Activated T-cell treated with anti-CD3 and anti-CD28 coated beads, Interleukin-2, amount 50 U/mL, for 24 hours (primary cell): ENCODE measurements around the gene GET4.
"Not testable (repeated sequence)": the region's sequence is repeated elsewhere in the genome, so short reads cannot be mapped to it uniquely, and the experiment has no call there.

Source experiments
- DNase-seq: peaks from one replicate; pipeline ENCODE4 v3.0.0-alpha.2; 2020
- H3K27ac Mint-ChIP-seq: 2 replicates; pipeline ENCODE4 v1.8.0; 2020; ENCODE audit warnings: mild to moderate bottlenecking, mixed read lengths
- H3K27me3 Mint-ChIP-seq: 2 replicates; pipeline ENCODE4 v1.8.0; 2020; ENCODE audit warnings: mixed read lengths
- H3K36me3 Mint-ChIP-seq: 2 replicates; pipeline ENCODE4 v1.8.0; 2020; ENCODE audit warnings: low read depth, mixed read lengths
- H3K4me1 Mint-ChIP-seq: 2 replicates; pipeline ENCODE4 v1.8.0; 2020; ENCODE audit warnings: low read depth, mixed read lengths
- H3K4me3 Mint-ChIP-seq: 2 replicates; pipeline ENCODE4 v1.8.0; 2020; ENCODE audit warnings: mild to moderate bottlenecking, moderate library complexity, mixed read lengths
- H3K9me3 Mint-ChIP-seq: 2 replicates; pipeline ENCODE4 v1.8.0; 2020; ENCODE audit warnings: mixed read lengths

Gene GET4

DNA sequence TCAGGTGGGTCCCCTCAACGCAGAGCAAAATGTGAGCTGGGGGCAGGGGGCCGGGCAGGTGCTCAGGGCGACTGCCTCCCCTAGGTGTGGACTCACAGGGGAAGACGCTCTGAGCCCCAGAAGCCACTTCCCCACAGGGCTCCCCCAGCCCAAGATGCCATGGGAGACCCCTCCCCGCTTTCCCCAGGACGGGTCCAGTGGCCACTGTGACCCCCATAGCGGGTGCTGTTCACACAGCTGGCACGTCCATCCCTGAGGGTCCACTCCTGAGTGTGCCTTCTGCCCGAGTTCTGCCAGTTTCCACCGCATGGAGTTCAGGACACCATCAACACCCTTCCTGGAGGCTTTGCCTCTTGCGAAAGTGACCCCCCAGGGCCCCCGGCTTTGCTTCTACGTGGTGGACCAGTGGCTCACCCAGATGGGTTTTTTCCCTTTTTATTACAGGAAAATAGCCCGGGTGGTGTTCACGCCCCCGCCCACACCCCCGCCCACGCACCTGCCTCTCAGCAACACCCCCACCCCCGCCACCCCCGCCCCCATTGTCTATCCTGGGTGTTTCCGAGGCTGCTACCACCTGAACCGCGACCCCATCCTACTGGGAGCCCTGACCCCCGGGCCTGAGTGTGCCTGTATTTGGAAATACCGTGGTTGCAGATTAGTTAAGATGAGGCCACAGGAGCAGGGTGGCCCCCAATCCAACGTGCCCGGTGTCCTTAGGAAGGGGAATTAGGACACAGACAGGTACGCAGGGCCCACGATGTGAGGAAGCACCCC is 46.2 kb downstream of the GET4 start:
- Mint-ChIP-seq H3K4me1 (peaks cover 52% of the 10 kb centered on the region), H3K27me3 (no peaks in the 10 kb centered on the region), H3K36me3 (peaks cover 23% of the 10 kb centered on the region), H3K4me3 (peak overlapping the region; percentile 79), H3K27ac (peak overlapping the region; percentile 97), H3K9me3 (no peaks in the 10 kb centered on the region)
- DNase-seq = peak; percentile 76

DNA sequence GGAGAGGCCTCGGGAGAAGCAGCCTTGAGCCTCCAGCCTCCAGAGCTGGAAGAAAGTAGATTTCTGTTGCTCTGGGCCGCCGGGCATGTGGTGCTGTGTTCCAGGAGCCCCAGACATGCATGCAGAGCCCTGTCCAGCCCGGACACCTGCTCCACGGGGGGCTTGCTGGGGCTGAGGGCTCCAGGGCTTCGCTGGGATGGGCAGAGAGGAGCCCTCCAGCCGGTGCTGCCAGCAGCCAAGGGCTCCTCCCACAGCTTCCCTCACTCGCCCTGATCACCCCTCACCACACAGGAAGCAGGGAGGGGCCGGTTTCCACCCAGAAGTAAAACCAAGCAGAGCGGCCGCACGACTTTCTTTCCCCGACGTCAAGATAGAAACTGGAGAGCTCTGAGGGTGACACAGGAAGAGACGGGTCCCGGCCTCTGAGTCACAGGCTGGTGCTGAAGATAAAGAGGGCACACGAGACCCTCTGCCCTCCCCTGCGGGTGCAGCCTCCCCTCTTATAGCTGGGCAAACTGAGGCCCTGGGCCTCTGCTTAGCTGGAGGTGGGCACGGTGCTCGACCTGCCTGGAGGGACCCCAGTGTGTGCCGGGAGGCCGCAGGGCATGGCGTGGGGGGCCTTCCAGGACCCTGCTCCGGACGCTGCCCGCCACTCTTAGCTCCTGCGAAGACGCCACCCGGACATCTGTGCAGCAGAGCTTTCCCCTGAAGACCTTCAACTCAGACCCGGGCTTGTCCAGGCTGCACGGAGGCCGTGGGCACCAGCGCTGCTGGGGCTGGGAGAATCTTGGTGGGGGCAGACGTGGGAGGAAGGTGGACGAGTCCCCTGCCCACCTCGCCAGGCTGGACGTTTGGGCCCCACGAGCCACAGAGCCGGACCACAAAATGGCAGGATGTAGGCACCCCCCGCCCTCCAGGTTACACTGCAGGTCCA is 47.0 kb downstream of the GET4 start:
- H3K4me1 Mint-ChIP-seq = peaks cover 55% of the 10 kb centered on the region
- no peaks in the 10 kb centered on the region for H3K27me3 Mint-ChIP-seq
- H3K36me3 Mint-ChIP-seq = peaks cover 20% of the 10 kb centered on the region
- DNase-seq = peak; percentile 91
- H3K4me3 Mint-ChIP-seq = peak overlapping the region; percentile 79
- H3K27ac Mint-ChIP-seq = peak overlapping the region; percentile 97
- H3K9me3 Mint-ChIP-seq = no peaks in the 10 kb centered on the region

DNA sequence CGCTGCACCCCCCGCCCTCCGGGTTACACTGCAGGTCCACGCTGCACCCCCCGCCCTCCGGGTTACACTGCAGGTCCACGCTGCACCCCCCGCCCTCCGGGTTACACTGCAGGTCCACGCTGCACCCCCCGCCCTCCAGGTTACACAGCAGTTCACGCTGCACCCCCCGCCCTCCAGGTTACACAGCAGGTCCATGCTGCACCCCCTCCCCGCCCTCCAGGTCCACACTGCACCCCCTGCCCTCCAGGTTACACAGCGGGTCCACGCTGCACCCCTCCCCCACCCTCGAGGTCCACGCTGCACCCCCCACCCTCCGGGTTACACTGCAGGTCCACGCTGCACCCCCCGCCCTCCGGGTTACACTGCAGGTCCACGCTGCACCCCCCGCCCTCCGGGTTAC is 47.7 kb downstream of the GET4 start:
- H3K27me3 Mint-ChIP-seq, H3K4me3 Mint-ChIP-seq, H3K27ac Mint-ChIP-seq, DNase-seq, H3K9me3 Mint-ChIP-seq: not testable (repeated sequence)
- Mint-ChIP-seq H3K4me1 (peaks cover 61% of the 10 kb centered on the region), H3K36me3 (peaks cover 24% of the 10 kb centered on the region)

DNA sequence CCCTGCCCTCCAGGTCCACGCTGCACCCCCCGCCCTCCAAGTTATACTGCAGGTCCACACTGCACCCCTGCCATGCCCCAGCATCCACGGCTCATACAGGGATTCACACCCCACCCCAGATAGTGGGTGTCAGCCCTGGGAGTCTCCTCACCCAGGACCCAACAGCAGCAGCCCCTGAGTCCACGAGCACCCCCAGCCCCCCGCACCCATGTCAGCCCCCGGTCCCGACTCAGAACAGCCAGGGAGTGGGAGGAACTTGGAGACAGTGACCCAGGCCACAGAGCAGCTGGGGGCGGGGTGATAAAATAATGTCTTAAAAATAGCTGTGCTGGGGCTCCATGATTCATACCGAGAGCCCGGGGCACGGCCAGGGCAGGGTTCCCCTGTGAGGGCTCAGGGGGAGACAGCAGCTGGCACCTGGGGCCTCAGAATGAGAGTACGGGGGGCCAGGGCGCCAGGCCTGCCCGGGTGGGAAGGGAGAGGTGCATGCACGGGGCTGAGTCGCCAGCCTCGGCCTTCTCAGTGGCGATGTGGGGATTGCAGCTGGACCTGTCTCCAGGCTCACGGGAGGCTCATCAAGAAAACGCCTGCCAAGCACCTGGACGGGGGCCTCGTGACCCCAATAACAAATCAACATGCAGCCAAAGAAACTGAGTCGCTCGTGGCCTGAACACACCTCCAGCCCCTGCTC is 48.3 kb downstream of the GET4 start:
- peak overlapping the region; percentile 94 for H3K27ac Mint-ChIP-seq
- peak; percentile 84 for DNase-seq
- peaks cover 66% of the 10 kb centered on the region for H3K4me1 Mint-ChIP-seq
- no peaks in the 10 kb centered on the region for H3K27me3 Mint-ChIP-seq
- peaks cover 28% of the 10 kb centered on the region for H3K36me3 Mint-ChIP-seq
- no peaks in the 10 kb centered on the region for H3K9me3 Mint-ChIP-seq
- peak overlapping the region; percentile 79 for H3K4me3 Mint-ChIP-seq

DNA sequence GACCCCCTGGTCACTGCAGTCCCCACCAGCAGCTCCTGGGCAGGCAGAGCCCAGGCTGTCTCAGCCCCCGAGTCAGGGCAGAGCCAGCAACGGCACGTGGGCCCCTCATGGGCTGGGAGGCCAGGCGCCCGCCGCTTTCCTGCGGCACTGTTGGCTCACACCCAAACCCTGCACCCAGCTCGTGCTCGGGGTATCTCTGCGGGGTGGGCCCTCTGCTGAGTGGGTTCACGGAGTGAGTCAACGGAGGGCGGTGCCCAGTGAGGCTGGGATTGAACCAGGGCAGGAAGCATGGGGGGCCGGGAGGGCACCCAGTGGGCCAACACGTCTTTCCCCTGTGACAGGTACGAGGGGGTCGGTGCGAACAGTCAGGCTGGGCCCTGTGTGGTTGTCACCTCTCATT is 49.2 kb downstream of the GET4 start:
- peak; percentile 80 for DNase-seq
- Mint-ChIP-seq H3K36me3 (peaks cover 32% of the 10 kb centered on the region), H3K27ac (peak overlapping the region; percentile 77), H3K9me3 (peaks cover 2% of the 10 kb centered on the region), H3K4me1 (peaks cover 67% of the 10 kb centered on the region), H3K27me3 (no peaks in the 10 kb centered on the region), H3K4me3 (peak overlapping the region; percentile 35)

DNA sequence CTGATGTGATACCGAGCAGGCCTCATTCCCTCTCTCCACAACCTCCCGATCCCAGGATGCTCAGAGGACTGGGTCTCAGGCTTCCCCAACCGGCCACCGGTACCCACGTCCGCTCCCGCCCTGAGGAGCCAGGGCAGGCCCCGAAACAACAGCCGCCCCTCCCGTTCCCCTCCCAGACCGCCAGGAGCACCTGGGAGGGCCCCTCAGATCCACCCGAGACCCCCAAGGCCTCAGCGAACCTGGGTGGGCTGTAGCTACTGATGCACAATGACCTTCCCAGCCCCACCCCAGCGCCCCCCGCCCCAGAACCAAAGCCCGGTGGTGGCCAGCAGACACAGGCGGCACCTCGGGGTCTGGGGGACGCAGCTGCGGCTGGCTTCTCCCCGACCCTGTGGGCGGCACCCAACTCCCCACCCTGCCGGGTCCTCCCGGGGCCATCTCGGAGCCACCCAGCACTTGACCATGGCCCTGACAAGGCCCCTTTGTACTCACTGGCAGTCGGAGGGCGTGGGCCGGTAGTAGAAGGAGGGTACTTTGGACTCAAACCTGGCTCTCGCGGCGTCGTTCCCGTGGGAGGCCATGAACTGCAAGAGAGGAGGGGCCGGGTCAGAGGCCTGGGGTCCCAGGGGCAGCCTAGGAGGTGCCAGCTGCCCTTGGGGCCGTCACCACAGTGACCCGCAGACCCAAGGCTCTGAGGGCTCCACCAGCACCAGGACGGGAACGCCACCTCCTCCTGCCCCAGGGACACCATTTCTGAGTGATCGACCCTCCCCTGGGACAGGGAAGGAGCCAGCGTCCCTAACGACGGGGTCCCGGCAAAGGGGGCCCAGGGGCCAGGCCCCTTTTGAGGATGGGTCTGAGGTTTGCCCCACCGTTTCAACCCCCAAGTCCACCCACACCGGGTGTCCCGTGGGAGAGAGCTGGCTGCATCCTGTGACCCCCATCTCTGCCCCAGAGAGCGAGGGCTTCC is 50.0 kb downstream of the GET4 start:
- H3K36me3 Mint-ChIP-seq = peaks cover 29% of the 10 kb centered on the region
- DNase-seq = peak; percentile 32
- no peaks in the 10 kb centered on the region for H3K27me3 Mint-ChIP-seq
- H3K4me3 Mint-ChIP-seq = peak overlapping the region; percentile 35
- peak overlapping the region; percentile 77 for H3K27ac Mint-ChIP-seq
- peaks cover 2% of the 10 kb centered on the region for H3K9me3 Mint-ChIP-seq
- H3K4me1 Mint-ChIP-seq = peaks cover 64% of the 10 kb centered on the region

DNA sequence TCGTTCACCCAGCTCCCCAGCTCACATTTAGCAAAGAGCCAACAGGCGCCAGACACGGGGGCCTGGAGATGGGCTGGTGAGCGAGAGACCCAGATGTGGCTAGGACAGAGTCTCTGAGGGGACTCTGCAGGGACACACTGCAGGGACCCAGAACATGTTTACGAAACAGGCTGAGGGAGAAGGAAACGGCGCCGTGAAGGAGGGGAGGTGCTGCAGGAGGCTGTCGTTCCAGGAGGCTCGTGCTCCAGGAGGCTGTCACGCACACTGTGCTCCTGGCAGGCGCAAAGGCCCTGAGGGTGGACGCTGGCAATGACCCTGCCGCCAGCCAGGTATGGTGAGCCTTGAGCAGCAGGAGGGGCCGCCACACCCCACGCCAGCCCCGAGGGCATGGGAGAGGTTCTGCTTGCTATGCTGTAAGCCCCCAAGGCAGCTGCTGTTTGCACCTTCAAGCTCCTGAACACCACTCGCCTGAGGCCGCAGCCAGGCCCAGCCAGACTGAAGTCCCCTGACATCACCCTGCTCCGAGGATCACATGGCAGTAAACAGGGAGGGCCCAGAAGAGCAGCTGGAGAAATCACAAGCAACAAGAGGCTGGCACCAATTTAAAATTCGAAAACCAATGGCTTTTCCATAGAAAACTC is 50.8 kb downstream of the GET4 start:
- Mint-ChIP-seq H3K9me3 (peaks cover 2% of the 10 kb centered on the region), H3K27me3 (no peaks in the 10 kb centered on the region), H3K36me3 (peaks cover 33% of the 10 kb centered on the region), H3K4me1 (peaks cover 61% of the 10 kb centered on the region), H3K4me3 (no peak overlapping the region), H3K27ac (peak overlapping the region; percentile 71)
- DNase-seq = peak; percentile 37

DNA sequence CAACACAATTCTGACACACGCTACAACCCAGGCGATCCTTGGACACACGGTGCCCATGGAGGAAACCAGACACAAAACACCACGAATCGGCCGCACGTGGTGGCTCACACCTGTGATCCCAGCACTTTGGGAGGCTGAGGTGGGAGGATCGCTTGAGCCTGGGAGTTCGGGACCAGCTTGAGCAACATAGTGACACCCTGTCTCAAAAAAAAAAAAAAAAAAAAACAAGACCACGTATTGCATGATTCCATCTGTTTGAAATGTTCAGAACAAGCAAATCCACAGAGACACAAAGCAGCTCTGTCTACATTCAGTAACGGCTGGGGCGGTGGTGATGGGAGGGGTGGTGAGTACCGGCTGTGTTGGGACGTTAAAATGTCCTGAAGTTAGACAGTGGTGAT is 53.0 kb downstream of the GET4 start:
- Mint-ChIP-seq H3K27ac (peak overlapping the region; percentile 87), H3K4me3 (no peak overlapping the region), H3K36me3 (peaks cover 41% of the 10 kb centered on the region), H3K9me3 (peaks cover 2% of the 10 kb centered on the region), H3K27me3 (no peaks in the 10 kb centered on the region), H3K4me1 (peaks cover 47% of the 10 kb centered on the region)
- DNase-seq = no peak

DNA sequence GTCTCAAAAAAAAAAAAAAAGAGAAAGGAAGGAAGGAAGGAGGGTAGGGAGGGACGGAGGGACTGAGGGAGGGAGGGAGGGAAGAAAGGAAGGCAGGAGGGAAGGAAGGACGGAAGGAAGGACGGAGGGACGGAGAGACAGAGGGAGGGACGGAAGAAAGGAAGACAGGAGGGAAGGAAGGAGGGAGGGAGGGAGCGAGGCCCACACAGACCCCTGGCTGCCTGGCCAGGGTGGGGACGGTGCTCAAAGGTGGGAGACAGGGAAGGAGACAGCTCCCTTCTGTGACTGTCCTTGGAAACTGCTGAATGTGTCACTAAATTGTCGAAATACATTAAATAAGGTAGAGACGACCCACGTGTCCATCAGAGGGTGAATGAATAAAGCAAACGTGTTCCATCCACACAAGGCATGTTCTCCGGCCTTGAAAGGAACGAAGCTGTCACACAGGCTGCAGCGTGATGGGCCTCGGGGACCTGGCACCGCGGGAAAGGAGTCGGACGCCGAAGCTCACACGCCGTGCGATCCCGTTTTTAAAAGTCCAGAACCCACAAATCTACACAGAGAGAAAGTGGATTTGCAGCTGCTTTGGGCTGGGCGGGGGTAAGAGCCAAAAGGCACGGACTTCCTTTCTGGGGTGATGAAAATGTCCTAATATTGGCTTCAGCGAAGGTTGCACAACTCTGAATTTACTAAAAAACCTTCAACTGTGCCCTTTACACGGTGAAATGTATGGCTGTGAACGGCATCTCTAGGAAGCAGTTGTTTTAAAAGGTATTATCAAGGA is 54.8 kb downstream of the GET4 start:
- Mint-ChIP-seq H3K27me3 (no peaks in the 10 kb centered on the region), H3K36me3 (peaks cover 49% of the 10 kb centered on the region), H3K9me3 (peaks cover 2% of the 10 kb centered on the region), H3K4me3 (no peak overlapping the region), H3K4me1 (peaks cover 40% of the 10 kb centered on the region), H3K27ac (no peak overlapping the region)
- DNase-seq = peak; percentile 22

DNA sequence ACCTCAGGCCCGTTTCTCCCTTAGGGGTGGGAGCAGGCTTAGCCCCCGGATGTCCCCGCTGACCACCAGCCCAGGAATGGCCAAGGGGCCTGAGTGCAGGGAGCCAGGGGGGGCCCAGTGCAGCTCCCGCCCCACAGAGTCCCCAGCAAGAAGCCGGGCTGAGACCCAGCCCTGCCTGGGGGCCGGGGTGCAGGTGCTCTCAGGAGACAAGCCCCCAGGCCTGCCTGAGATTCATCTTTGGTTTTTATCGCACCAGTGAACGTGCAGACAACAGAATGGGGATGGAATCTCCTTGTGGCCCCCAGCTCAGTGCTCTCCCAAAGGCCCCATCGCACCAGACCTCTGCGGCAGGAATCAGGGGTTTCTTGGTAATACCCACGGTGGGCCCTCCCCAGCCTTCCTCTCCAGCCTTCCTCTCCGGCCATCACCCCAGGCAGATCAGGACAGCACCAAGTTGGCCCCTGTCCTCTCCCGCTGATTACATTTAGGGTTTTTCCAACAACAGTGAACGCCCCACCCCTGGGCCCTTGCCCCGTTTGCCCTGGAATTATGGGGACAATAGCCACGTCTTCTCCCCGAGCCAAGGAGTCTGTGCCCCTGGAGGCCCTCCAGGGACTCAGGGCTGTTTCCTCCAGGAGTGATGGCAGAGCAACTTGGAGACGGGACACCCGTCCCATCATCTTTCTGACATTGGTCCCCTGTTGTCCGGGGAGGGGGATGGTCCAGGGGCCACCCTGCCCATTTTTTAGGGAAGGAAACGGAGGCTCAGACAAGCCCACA is 55.7 kb downstream of the GET4 start:
- H3K27me3 Mint-ChIP-seq = no peaks in the 10 kb centered on the region
- DNase-seq = no peak
- peaks cover 43% of the 10 kb centered on the region for H3K4me1 Mint-ChIP-seq
- H3K36me3 Mint-ChIP-seq = peaks cover 54% of the 10 kb centered on the region
- H3K4me3 Mint-ChIP-seq = no peak overlapping the region
- no peak overlapping the region for H3K27ac Mint-ChIP-seq
- H3K9me3 Mint-ChIP-seq = peaks cover 2% of the 10 kb centered on the region

DNA sequence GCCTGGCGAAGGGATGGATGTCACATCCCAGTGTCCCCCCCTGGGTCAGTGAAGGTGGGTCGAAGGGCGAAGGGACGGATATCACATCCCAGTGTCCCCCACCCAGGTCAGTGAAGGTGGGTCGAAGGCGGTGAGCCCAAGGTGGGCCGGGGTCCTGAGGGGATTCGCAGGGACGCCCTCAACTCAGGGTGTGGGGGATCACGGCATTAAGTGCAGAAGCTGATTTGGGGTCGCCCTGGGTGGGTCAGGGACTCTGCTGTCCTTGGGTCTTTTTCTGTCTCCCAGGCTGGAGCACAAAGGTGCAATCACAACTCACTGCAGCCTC is 56.3 kb downstream of the GET4 start:
- Mint-ChIP-seq H3K36me3 (peaks cover 50% of the 10 kb centered on the region), H3K27ac (no peak overlapping the region), H3K9me3 (peaks cover 2% of the 10 kb centered on the region), H3K4me3 (no peak overlapping the region), H3K27me3 (no peaks in the 10 kb centered on the region), H3K4me1 (peaks cover 38% of the 10 kb centered on the region)
- no peak for DNase-seq

DNA sequence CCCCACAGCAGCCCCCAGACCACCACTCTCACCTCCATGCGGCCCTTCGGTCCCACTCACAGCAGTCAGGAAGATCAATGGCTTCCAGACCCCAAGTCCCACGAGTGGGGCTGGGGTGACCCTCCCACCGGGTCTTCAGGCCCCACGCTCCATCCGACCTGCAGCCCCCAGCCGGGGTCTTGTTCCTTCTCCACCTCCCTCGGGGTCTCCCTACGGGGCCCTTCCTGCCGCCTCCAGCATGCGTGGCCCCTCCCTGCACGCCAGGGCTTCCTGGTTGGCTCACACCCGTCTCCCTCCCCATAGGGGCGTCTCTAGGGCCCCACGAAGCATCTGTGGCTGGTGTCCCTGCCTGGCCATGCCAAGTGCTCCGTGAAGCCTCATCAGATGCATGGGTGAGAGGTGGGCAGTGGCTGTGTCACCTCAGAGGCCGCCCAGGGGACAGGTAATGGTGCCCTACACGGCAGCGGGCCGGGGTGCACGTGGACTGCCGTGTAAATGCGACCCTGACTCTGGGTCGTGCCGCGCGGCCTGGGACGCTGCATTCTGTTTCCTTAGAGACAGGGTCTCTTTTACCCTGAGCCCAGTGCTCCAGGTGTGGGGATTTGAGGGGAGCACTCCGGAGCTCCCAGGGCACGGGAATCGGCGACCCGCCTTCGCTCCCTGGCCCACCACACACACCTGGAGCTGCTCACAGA is 58.3 kb downstream of the GET4 start:
- no peak overlapping the region for H3K4me3 Mint-ChIP-seq
- H3K27ac Mint-ChIP-seq = no peak overlapping the region
- peaks cover 35% of the 10 kb centered on the region for H3K4me1 Mint-ChIP-seq
- H3K36me3 Mint-ChIP-seq = peaks cover 48% of the 10 kb centered on the region
- H3K27me3 Mint-ChIP-seq = no peaks in the 10 kb centered on the region
- no peak for DNase-seq
- H3K9me3 Mint-ChIP-seq = peaks cover 2% of the 10 kb centered on the region
